Activated naive CD4-positive, alpha-beta T cell treated with anti-CD3 and anti-CD28 coated beads, Interleukin-2, amount 10 ng/mL, durations not matched to agents 5 hours and 36 hours (primary cell): ENCODE data around the gene COL11A1. TPM values are rescaled to one million over a fixed set of nuclear protein-coding genes. Genes with fewer than 3 reads are reported as not detected.

Experiments
- total RNA-seq, 2 experiments: library from RNA; stranded (reverse); gene quantifications; one replicate each; pipeline ENCODE4 v1.2.3, GENCODE V29; 2021

Gene COL11A1
- total RNA-seq = not detected

GRCh38 chr1:103108376-103109150 is at the start of gene COL11A1:
Gene COL11A1, minus strand, starts transcription at chr1:103108522. Its CDS starts 344 bp downstream, at chr1:103108178.

